Kidney glomerular epithelial cell (primary cell): ENCODE data around the gene C7orf25.

Experiments used
- DNase-seq: peaks from one replicate; lab custom pipeline; 2025; lab: John Stamatoyannopoulos, UW

The C7orf25 gene

GRCh38 chr7:42877862-42878261, 34.0 kb downstream of the C7orf25 start:
- DNase-seq = no peak

- DNase-seq = peak; percentile 53
Observed at GRCh38 chr7:42876182-42877068, 35.4 kb downstream of the C7orf25 start.

- DNase-seq = peak; percentile 4
Observed at GRCh38 chr7:42869131-42870020, 42.5 kb downstream of the C7orf25 start.

GRCh38 chr7:42868480-42868879, 43.4 kb downstream of the C7orf25 start:
- DNase-seq = no peak
